HFFc6 (cell line): Measurements from ENCODE around the gene MAGI1. TPM values are rescaled to one million over a fixed set of nuclear protein-coding genes. Genes with fewer than 3 reads are reported as not detected.
"Not testable (repeated sequence)": the region's sequence is repeated elsewhere in the genome, so short reads cannot be mapped to it uniquely, and the experiment has no call there.

Experiments
- DNase-seq: peaks from one replicate; pipeline ENCODE4 v3.0.0-alpha.2; 2018
- H3K27ac Mint-ChIP-seq: 2 replicates; pipeline ENCODE4 v1.8.0; 2020; ENCODE audit warnings: mild to moderate bottlenecking, mixed read lengths
- H3K27me3 Mint-ChIP-seq: 2 replicates; pipeline ENCODE4 v1.8.0; 2021; ENCODE audit warnings: mild to moderate bottlenecking, moderate library complexity, mixed read lengths; ENCODE audit not compliant: insufficient read depth
- H3K36me3 Mint-ChIP-seq: 2 replicates; pipeline ENCODE4 v1.8.0; 2021; ENCODE audit warnings: low read depth, mixed read lengths
- H3K4me1 Mint-ChIP-seq: 2 replicates; pipeline ENCODE4 v1.8.0; 2020; ENCODE audit warnings: low read depth, mixed read lengths
- H3K4me3 Mint-ChIP-seq: 2 replicates; pipeline ENCODE4 v1.8.0; 2020; ENCODE audit warnings: mild to moderate bottlenecking, moderate library complexity, mixed read lengths
- H3K9me3 Mint-ChIP-seq: 2 replicates; pipeline ENCODE4 v1.8.0; 2020; ENCODE audit warnings: mild to moderate bottlenecking, mixed read lengths
- total RNA-seq, 6 experiments: library from RNA; stranded (reverse); fragmentation: NEBNext Ultra II Directional; extraction: Animal tissue kit (Norgen Biotek cat#: 25700); gene quantifications; 2 replicates in 1 of 6; 3 replicates in 5 of 6; pipeline ENCODE4 v1.2.3, GENCODE V29; 2021
- TF ChIP-seq, protein P1 (sequence below): fragments of 200-600 bp; sonication (generic); IDR thresholded peaks from 2 replicates; pipeline ENCODE4 v1.5.0; 2021; ENCODE audit warnings: antibody characterized with exemption, mild to moderate bottlenecking

The MAGI1 gene
- total RNA-seq, 6 experiments from 2014 or later = 21.1 to 30.5 (median 22.4) TPM

GRCh38 chr3:65569845-65570405, 468.8 kb downstream of the MAGI1 start:
- Mint-ChIP-seq H3K4me1 (peaks cover 39% of the 10 kb centered on the region), H3K27me3 (no peaks in the 10 kb centered on the region), H3K27ac (no peak overlapping the region), H3K9me3 (no peaks in the 10 kb centered on the region), H3K36me3 (no peaks in the 10 kb centered on the region), H3K4me3 (no peak overlapping the region)
- no peak for DNase-seq
- TF ChIP-seq, protein P1, sequence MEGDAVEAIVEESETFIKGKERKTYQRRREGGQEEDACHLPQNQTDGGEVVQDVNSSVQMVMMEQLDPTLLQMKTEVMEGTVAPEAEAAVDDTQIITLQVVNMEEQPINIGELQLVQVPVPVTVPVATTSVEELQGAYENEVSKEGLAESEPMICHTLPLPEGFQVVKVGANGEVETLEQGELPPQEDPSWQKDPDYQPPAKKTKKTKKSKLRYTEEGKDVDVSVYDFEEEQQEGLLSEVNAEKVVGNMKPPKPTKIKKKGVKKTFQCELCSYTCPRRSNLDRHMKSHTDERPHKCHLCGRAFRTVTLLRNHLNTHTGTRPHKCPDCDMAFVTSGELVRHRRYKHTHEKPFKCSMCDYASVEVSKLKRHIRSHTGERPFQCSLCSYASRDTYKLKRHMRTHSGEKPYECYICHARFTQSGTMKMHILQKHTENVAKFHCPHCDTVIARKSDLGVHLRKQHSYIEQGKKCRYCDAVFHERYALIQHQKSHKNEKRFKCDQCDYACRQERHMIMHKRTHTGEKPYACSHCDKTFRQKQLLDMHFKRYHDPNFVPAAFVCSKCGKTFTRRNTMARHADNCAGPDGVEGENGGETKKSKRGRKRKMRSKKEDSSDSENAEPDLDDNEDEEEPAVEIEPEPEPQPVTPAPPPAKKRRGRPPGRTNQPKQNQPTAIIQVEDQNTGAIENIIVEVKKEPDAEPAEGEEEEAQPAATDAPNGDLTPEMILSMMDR = peak; percentile 70

- Mint-ChIP-seq H3K4me1 (peaks cover 32% of the 10 kb centered on the region), H3K27me3 (no peaks in the 10 kb centered on the region), H3K9me3 (no peaks in the 10 kb centered on the region), H3K4me3 (no peak overlapping the region), H3K36me3 (no peaks in the 10 kb centered on the region), H3K27ac (no peak overlapping the region)
- TF ChIP-seq, protein P1 = no peak
- DNase-seq = no peak
These were observed 469.6 kb downstream of the MAGI1 start for GRCh38 chr3:65569129-65569528.

DNA sequence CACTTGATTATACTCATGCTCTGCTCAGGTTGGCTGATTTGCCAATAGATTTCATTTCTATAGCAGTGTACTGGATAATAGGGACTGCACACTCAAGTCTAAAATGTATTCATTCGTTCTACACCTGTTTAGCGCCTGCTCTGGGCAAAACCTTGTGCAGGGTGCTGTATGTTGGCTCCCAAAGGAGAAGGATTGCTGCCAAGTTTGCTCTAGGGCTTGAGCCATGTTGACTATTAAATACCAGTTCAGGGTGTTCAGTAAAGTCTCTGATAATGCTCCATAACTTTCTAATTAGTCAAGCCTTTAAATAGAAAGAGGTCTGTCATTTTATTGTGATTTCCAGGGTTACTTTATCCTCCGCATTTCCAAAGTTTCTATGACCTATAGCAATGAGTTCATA, 470.2 kb downstream of the MAGI1 start:
- H3K4me3 Mint-ChIP-seq = no peak overlapping the region
- no peaks in the 10 kb centered on the region for H3K9me3 Mint-ChIP-seq
- TF ChIP-seq, protein P1 = no peak

DNA sequence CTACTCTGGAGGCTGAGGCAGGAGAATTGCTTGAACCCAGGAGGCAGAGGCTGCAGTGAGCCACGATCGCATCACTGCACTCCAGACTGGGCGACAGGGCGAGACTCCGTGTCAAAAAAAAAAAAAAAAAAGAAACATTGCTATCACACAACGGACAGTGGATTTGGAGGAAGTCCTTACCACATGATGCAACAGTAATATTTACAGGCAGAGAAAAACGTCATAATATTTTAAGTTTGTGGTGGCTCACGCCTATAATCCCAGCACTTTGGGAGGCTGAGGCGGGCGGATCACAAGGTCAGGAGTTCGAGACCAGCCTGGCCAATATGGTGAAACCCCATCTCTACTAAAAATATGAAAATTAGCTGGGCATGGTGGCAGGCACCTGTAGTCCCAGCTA, 473.0 kb downstream of the MAGI1 start:
- not testable (repeated sequence) for H3K27ac Mint-ChIP-seq, H3K36me3 Mint-ChIP-seq, H3K9me3 Mint-ChIP-seq, H3K27me3 Mint-ChIP-seq, DNase-seq, H3K4me3 Mint-ChIP-seq
- H3K4me1 Mint-ChIP-seq = peaks cover 34% of the 10 kb centered on the region

More for the DNA sequence above, 470.2 kb downstream of the MAGI1 start:
- no peak for DNase-seq
- H3K4me1 Mint-ChIP-seq = peaks cover 29% of the 10 kb centered on the region
- H3K27ac Mint-ChIP-seq = no peak overlapping the region
- no peaks in the 10 kb centered on the region for H3K36me3 Mint-ChIP-seq
- no peaks in the 10 kb centered on the region for H3K27me3 Mint-ChIP-seq

GRCh38 chr3:65564483-65564882, 474.2 kb downstream of the MAGI1 start:
- H3K27me3 Mint-ChIP-seq = no peaks in the 10 kb centered on the region
- H3K4me3 Mint-ChIP-seq = no peak overlapping the region
- no peaks in the 10 kb centered on the region for H3K36me3 Mint-ChIP-seq
- no peak overlapping the region for H3K27ac Mint-ChIP-seq
- no peaks in the 10 kb centered on the region for H3K9me3 Mint-ChIP-seq
- TF ChIP-seq, protein P1 = no peak
- H3K4me1 Mint-ChIP-seq = peaks cover 46% of the 10 kb centered on the region
- DNase-seq = no peak

GRCh38 chr3:65563861-65564260, 474.9 kb downstream of the MAGI1 start:
- Mint-ChIP-seq H3K4me3 (no peak overlapping the region), H3K4me1 (peaks cover 41% of the 10 kb centered on the region), H3K27ac (no peak overlapping the region), H3K9me3 (no peaks in the 10 kb centered on the region), H3K27me3 (no peaks in the 10 kb centered on the region), H3K36me3 (no peaks in the 10 kb centered on the region)
- TF ChIP-seq, protein P1 = no peak
- no peak for DNase-seq
